GM12878 (cell line): Measurements from ENCODE around the gene ACKR1. TPM values are rescaled to one million over a fixed set of nuclear protein-coding genes. Genes with fewer than 3 reads are reported as not detected.

Experiments
- ATAC-seq: fragments of 200-7000 bp; cut with Tn5 transposase; 3 replicates; pipeline ENCODE4 v1.9.1; 2020; ENCODE audit warnings: mild to moderate bottlenecking, moderate library complexity
- BruUV-seq: library from RNA; stranded (reverse); fragments of 400-500 nt; replicated peaks from 2 replicates; lab custom pipeline; 2021; lab: Mats Ljungman, UMichigan
- CTCF ChIA-PET: fragments of 300-600 bp; sonication (Branson Sonifier 250); formaldehyde crosslinking; extraction: SDS; loops from one replicate; lab custom pipeline; 2021; ENCODE audit warnings: inconsistent platforms; lab: Yijun Ruan, JAX
- POLR2A ChIA-PET: fragments of 350-600 bp; formaldehyde crosslinking; extraction: SDS; loops from one replicate; lab custom pipeline; 2021; ENCODE audit warnings: inconsistent platforms; lab: Charles Lee
- RAD21 ChIA-PET: fragments of 300-600 bp; sonication (Branson Sonifier 250); formaldehyde crosslinking; loops from one replicate; lab custom pipeline; 2023; ENCODE audit warnings: antibody characterized with exemption; ENCODE audit not compliant: unreplicated experiment; lab: Charles Lee
- SMC1A ChIA-PET: fragments of 300-600 bp; sonication (Branson Sonifier 250); formaldehyde crosslinking; loops from one replicate; lab custom pipeline; 2023; ENCODE audit not compliant: unreplicated experiment, uncharacterized antibody; lab: Charles Lee
- DNase-seq: peaks from one replicate; pipeline ENCODE4 v3.0.0-alpha.2; 2011; ENCODE audit warnings: low read depth, low spot score
- FAIRE-seq: peaks from 3 replicates; lab custom pipeline; 2011; peaks lifted over from hg19 to GRCh38; lab: Jason Lieb, UNC
- H2AFZ ChIP-seq: 2 replicates; pipeline ENCODE4 v1.6.0; 2011; ENCODE audit warnings: low read depth, low read length, control low read depth; ENCODE audit not compliant: control insufficient read depth
- H3K27ac ChIP-seq: 2 replicates; pipeline ENCODE4 v1.5.1; 2011; ENCODE audit warnings: control low read depth; ENCODE audit not compliant: control insufficient read depth, insufficient read depth
- H3K27me3 ChIP-seq, 2 experiments: replicated peaks in 1 of 2; 2 replicates each; pipeline versions ENCODE4 v1.6.0 to v1.6.1; 2011; ENCODE audit warnings: low read length in 1 of 2; ENCODE audit not compliant: control insufficient read depth in 2 of 2, insufficient read depth in 2 of 2
- H3K36me3 ChIP-seq, 2 experiments: 2 replicates each; pipeline ENCODE4 v1.5.1; 2011; ENCODE audit warnings: low read length in 1 of 2; ENCODE audit not compliant: control insufficient read depth in 2 of 2, insufficient read depth in 2 of 2
- H3K4me1 ChIP-seq: 2 replicates; pipeline ENCODE4 v1.6.1; 2011; ENCODE audit warnings: mild to moderate bottlenecking, low read length, moderate library complexity, mixed read lengths; ENCODE audit not compliant: control insufficient read depth, insufficient read depth
- H3K4me2 ChIP-seq: 2 replicates; pipeline ENCODE4 v1.6.0; 2011; ENCODE audit warnings: control low read depth; ENCODE audit not compliant: control insufficient read depth, insufficient read depth
- H3K4me3 ChIP-seq: fragments of 200-600 bp; sonication (generic); 2 replicates; pipeline ENCODE4 v1.5.1; 2016
- H3K79me2 ChIP-seq: 2 replicates; pipeline ENCODE4 v1.6.0; 2011; ENCODE audit warnings: low read length; ENCODE audit not compliant: control insufficient read depth, insufficient read depth
- H3K9ac ChIP-seq: 2 replicates; pipeline ENCODE4 v1.8.0; 2011; ENCODE audit warnings: low read length, control low read depth, mixed read lengths; ENCODE audit not compliant: control insufficient read depth, insufficient read depth
- H3K9me3 ChIP-seq: replicated peaks from 3 replicates; pipeline ENCODE4 v1.5.1; 2011; ENCODE audit warnings: mild to moderate bottlenecking, low read length; ENCODE audit not compliant: control insufficient read depth, insufficient read depth
- H4K20me1 ChIP-seq: 2 replicates; pipeline ENCODE4 v1.6.0; 2011; ENCODE audit not compliant: control insufficient read depth, insufficient read depth
- CTCF ChIP-seq, 3 experiments: IDR thresholded peaks in 2 of 3; conservative IDR thresholded peaks in 1 of 3; 2 replicates each; pipeline ENCODE4 v1.5.1; 2011; ENCODE audit warnings: low read depth in 3 of 3, low read length in 3 of 3, mild to moderate bottlenecking in 3 of 3, control low read depth in 2 of 3, moderate library complexity in 2 of 3, inconsistent platforms in 1 of 3, mixed read lengths in 1 of 3; ENCODE audit not compliant: control insufficient read depth in 2 of 3, insufficient read depth in 1 of 3; ENCODE audit errors: extremely low read depth in 1 of 3
- ELK1 ChIP-seq: IDR thresholded peaks from 2 replicates; pipeline ENCODE4 v1.6.1; 2012; ENCODE audit warnings: low read depth, low read length, improper control_type of control experiment
- GABPA ChIP-seq: IDR thresholded peaks from 2 replicates; pipeline ENCODE4 v1.6.1; 2014; ENCODE audit warnings: antibody characterized with exemption, low read depth, mild to moderate bottlenecking, inconsistent platforms
- POLR2AphosphoS5 ChIP-seq: IDR thresholded peaks from 2 replicates; pipeline ENCODE4 v1.6.1; 2011; ENCODE audit warnings: mild to moderate bottlenecking, low read length, inconsistent platforms
- RAD21 ChIP-seq: IDR thresholded peaks from 2 replicates; pipeline ENCODE4 v1.6.1; 2011; ENCODE audit warnings: mild to moderate bottlenecking, low read depth, low read length, moderate library complexity; ENCODE audit not compliant: insufficient read depth
- SMC3 ChIP-seq: IDR thresholded peaks from 2 replicates; pipeline ENCODE4 v1.6.1; 2011; ENCODE audit warnings: low read length, improper control_type of control experiment, borderline replicate concordance
- TCF7 ChIP-seq: IDR thresholded peaks from 2 replicates; pipeline ENCODE4 v1.6.1; 2014; ENCODE audit warnings: antibody characterized with exemption, borderline replicate concordance
- USF1 ChIP-seq: IDR thresholded peaks from 2 replicates; pipeline ENCODE4 v1.6.1; 2011; ENCODE audit warnings: borderline replicate concordance, low read depth, mild to moderate bottlenecking, moderate library complexity, mixed read lengths, low read length; ENCODE audit not compliant: insufficient read depth; ENCODE audit errors: extremely low read length
- USF2 ChIP-seq: IDR thresholded peaks from 2 replicates; pipeline ENCODE4 v1.6.1; 2011; ENCODE audit warnings: low read depth, low read length, improper control_type of control experiment, borderline replicate concordance
- YY1 ChIP-seq: IDR thresholded peaks from 2 replicates; pipeline ENCODE4 v1.6.1; 2011; ENCODE audit warnings: low read depth, mild to moderate bottlenecking, low read length
- ZNF24 ChIP-seq: fragments of 450-650 bp; IDR thresholded peaks from 2 replicates; pipeline ENCODE4 v1.6.1; 2017; ENCODE audit warnings: antibody characterized with exemption, mild to moderate bottlenecking
- ZNF622 ChIP-seq: fragments of 450-650 bp; IDR thresholded peaks from 2 replicates; pipeline ENCODE4 v1.6.1; 2017; ENCODE audit warnings: mild to moderate bottlenecking, inconsistent platforms
- WGBS: methylation state at CpG from one replicate; pipeline ENCODE4 v1.1.6; 2016; ENCODE audit warnings: low lambda C conversion rate; ENCODE audit not compliant: insufficient replicate concordance, insufficient coverage; ENCODE audit errors: missing lambda C conversion rate; 5-methylcytosine and 5-hydroxymethylcytosine counted together
- in situ Hi-C: fragments of 300-500 bp; cut with MboI; formaldehyde crosslinking; loops from 9 replicates; pipeline ENCODE4 v1.14.3; 2018; ENCODE audit warnings: mixed read lengths
- intact Hi-C: fragments of 100-400 bp; cut with micrococcal nuclease; formaldehyde crosslinking; loops from one replicate; pipeline ENCODE4 v1.14.2; 2022; ENCODE audit not compliant: unreplicated experiment
- polyA plus RNA-seq, 11 experiments: library from polyadenylated mRNA; depleted of rRNA in 4 of 11; unstranded in 6 of 11; stranded (reverse) in 5 of 11; fragments of >200 nt; fragmentation: Nextera tagmentation in 4 of 11; fragmentation: Illumina TruSeq in 1 of 11; extraction: Ambion mirVana in 4 of 11; extraction: Trizol in 1 of 11; gene quantifications; 1 replicate in 1 of 11; 2 replicates in 10 of 11; pipeline versions ENCODE4 v1.2.1 to v1.2.3, GENCODE V29; 2011 to 2016; ENCODE audit warnings: inconsistent platforms in 2 of 11, missing spikeins in 2 of 11, low read depth in 1 of 11
- total RNA-seq, 4 experiments: library from RNA; depleted of rRNA in 3 of 4; stranded (reverse); fragments of >200 nt in 3 of 4; fragmentation: Illumina TruSeq in 1 of 4; extraction: Trizol in 1 of 4; gene quantifications; 2 replicates each; pipeline versions ENCODE4 v1.2.1 to v1.2.3, GENCODE V29; 2013 to 2021

Gene ACKR1
- total and polyA plus RNA-seq, 10 of the 15 experiments (the other 5 are each of a cell fraction or from before 2014, with no cell fraction given), result 0.06 to 1.8 (median 0.38) TPM; not detected in 1

- intact Hi-C loops (loop anchor here (2.0 to 10.0 kb wide), 3 partner anchors 581 to 793 kb away; no protein-coding TSS in a partner anchor), in situ Hi-C loops (no loop called here)
- FAIRE-seq, result peak; percentile 71
- Histone ChIP-seq H3K9ac (no peak overlapping the region), H3K4me1 (no peaks in the 10 kb centered on the region; the same call in 1 of the 2 replicates), H3K79me2 (no peaks in the 10 kb centered on the region), H3K27ac (no peak overlapping the region), H3K4me2 (no peak overlapping the region), H3K27me3 (peaks cover 1 to 6% of the 10 kb centered on the region in 2 experiments), H3K4me3 (no peak overlapping the region), H4K20me1 (no peaks in the 10 kb centered on the region), H3K9me3 (no peaks in the 10 kb centered on the region), H2AFZ (no peak overlapping the region), H3K36me3 (no peaks in the 10 kb centered on the region)
- no TSS peak for BruUV-seq
- SMC1A ChIA-PET, result interaction anchor here (0.7 to 4.4 kb wide), 13 partner anchors 9 to 677 kb away, joined by 3 to 49 read pairs (median 5); no protein-coding TSS in a partner anchor
- no peak for DNase-seq
- CTCF ChIA-PET, result interaction anchor here (0.5 to 11.1 kb wide), 40 partner anchors 10 to 1055 kb away, joined by 3 to 236 read pairs (median 5); partner anchors contain the start of gene ACKR1
- TF ChIP-seq ZNF24, result no peak
- 0 out of 2 replicates have a peak, but pooled peaks have one; percentile 17 for TF ChIP-seq YY1
- no peak for TF ChIP-seq GABPA
- peak; percentile 78 for TF ChIP-seq RAD21
- TF ChIP-seq USF1, result no peak
- TF ChIP-seq USF2, result no peak
- TF ChIP-seq TCF7, result no peak
- TF ChIP-seq ZNF622, result no peak
- TF ChIP-seq POLR2AphosphoS5, result no peak
- peak; percentile 86 to 88 (median 88) for TF ChIP-seq CTCF (IDR thresholded peaks at IDR 0.05 in 2 of 3, conservative IDR thresholded peaks at IDR 0.05 in 1 of 3; ENCODE audit: control insufficient read depth in 2 of 3, extremely low read depth in 1 of 3, insufficient read depth in 1 of 3, low read depth in 3 of 3, low read length in 3 of 3)
- TF ChIP-seq SMC3, result peak; percentile 71
- no peak for TF ChIP-seq ELK1
- POLR2A ChIA-PET, result no interaction called here
- 4% methylated on average over 5 of the region's 5 CpGs for WGBS
- peak; percentile 81 for ATAC-seq
- RAD21 ChIA-PET, result interaction anchor here (0.7 to 2.9 kb wide), 13 partner anchors 18 to 726 kb away, joined by 3 to 25 read pairs (median 4); no protein-coding TSS in a partner anchor
Measured at GRCh38 chr1:159214149-159214760, 9.6 kb downstream of the ACKR1 start.
